HepG2 (cell line): Measurements from ENCODE around the gene BCL7A. TPM values are rescaled to one million over a fixed set of nuclear protein-coding genes. Genes with fewer than 3 reads are reported as not detected.

ENCODE experiments used
- AGO2 ChIP-seq: fragments of 200-400 bp; formaldehyde crosslinking; optimal IDR thresholded peaks from 2 replicates; pipeline ENCODE3; 2017; ENCODE audit warnings: mild to moderate bottlenecking, low read depth, low read length, moderate library complexity
- CEBPB ChIP-seq: IDR thresholded peaks from 2 replicates; pipeline ENCODE4 v1.6.1; 2011; ENCODE audit warnings: low read depth, low read length, improper control_type of control experiment, borderline replicate concordance
- CENPT ChIP-seq: sonication (generic); formaldehyde crosslinking; IDR thresholded peaks from 2 replicates; pipeline ENCODE4 v1.8.0; 2022; ENCODE audit warnings: low read depth, mild to moderate bottlenecking, moderate library complexity, missing genetic modification reagents
- CSRNP2 ChIP-seq: sonication (generic); formaldehyde crosslinking; conservative IDR thresholded peaks from 2 replicates; pipeline ENCODE4 v1.8.0; 2022; ENCODE audit warnings: low read depth, missing genetic modification reagents
- DMAP1 ChIP-seq: IDR thresholded peaks from 2 replicates; pipeline ENCODE4 v1.6.1; 2016
- EHMT2 ChIP-seq: fragments of 200-600 bp; sonication (generic); IDR thresholded peaks from 2 replicates; pipeline ENCODE4 v1.7.0; 2017; ENCODE audit warnings: antibody characterized with exemption, low read depth, low read length, borderline replicate concordance
- GZF1 ChIP-seq: sonication (generic); formaldehyde crosslinking; IDR thresholded peaks from 2 replicates; pipeline ENCODE4 v1.5.1; 2020; ENCODE audit warnings: mild to moderate bottlenecking, missing genetic modification reagents
- HMGA1 ChIP-seq: sonication (generic); formaldehyde crosslinking; conservative IDR thresholded peaks from 2 replicates; pipeline ENCODE4 v1.4.0; 2020; ENCODE audit warnings: missing genetic modification reagents
- ISL2 ChIP-seq: sonication (generic); formaldehyde crosslinking; IDR thresholded peaks from 2 replicates; pipeline ENCODE4 v1.5.0; 2020; ENCODE audit warnings: missing genetic modification reagents
- KDM4B ChIP-seq: sonication (generic); formaldehyde crosslinking; IDR thresholded peaks from 2 replicates; pipeline ENCODE4 v1.4.0; 2020; ENCODE audit warnings: missing genetic modification reagents
- MED13 ChIP-seq: sonication (generic); formaldehyde crosslinking; IDR thresholded peaks from 2 replicates; pipeline ENCODE4 v1.5.0; 2020; ENCODE audit warnings: missing genetic modification reagents
- MZF1 ChIP-seq: sonication (generic); formaldehyde crosslinking; IDR thresholded peaks from 2 replicates; pipeline ENCODE4 v1.8.1; 2023; ENCODE audit warnings: mild to moderate bottlenecking, missing genetic modification reagents, borderline replicate concordance
- NBN ChIP-seq: fragments of 450-650 bp; conservative IDR thresholded peaks from 2 replicates; pipeline ENCODE4 v1.6.1; 2017
- NR1H2 ChIP-seq: sonication (generic); formaldehyde crosslinking; IDR thresholded peaks from 2 replicates; pipeline ENCODE4 v1.8.1; 2022; ENCODE audit warnings: low read depth, missing genetic modification reagents, borderline replicate concordance
- RORA ChIP-seq: sonication (generic); formaldehyde crosslinking; IDR thresholded peaks from 2 replicates; pipeline ENCODE4 v1.5.0; 2020; ENCODE audit warnings: mild to moderate bottlenecking, missing genetic modification reagents, moderate library complexity
- SSRP1 ChIP-seq: IDR thresholded peaks from 2 replicates; pipeline ENCODE4 v1.6.1; 2016; ENCODE audit warnings: control low read depth
- ZBTB14 ChIP-seq: sonication (generic); formaldehyde crosslinking; IDR thresholded peaks from 2 replicates; pipeline ENCODE4 v1.4.0; 2020; ENCODE audit warnings: missing genetic modification reagents
- ZFY ChIP-seq: sonication (generic); formaldehyde crosslinking; IDR thresholded peaks from 2 replicates; pipeline ENCODE4 v1.4.0; 2020; ENCODE audit warnings: missing genetic modification reagents
- ZNF20 ChIP-seq: sonication (generic); formaldehyde crosslinking; IDR thresholded peaks from 2 replicates; pipeline ENCODE4 v1.4.0; 2020; ENCODE audit warnings: mild to moderate bottlenecking, moderate library complexity, missing genetic modification reagents
- ZNF263 ChIP-seq: sonication (generic); formaldehyde crosslinking; IDR thresholded peaks from 2 replicates; pipeline ENCODE4 v1.4.0; 2020; ENCODE audit warnings: missing genetic modification reagents
- ZNF367 ChIP-seq: sonication (generic); formaldehyde crosslinking; IDR thresholded peaks from 2 replicates; pipeline ENCODE4 v1.4.0; 2020; ENCODE audit warnings: missing genetic modification reagents, borderline replicate concordance
- ZNF468 ChIP-seq: sonication (generic); formaldehyde crosslinking; IDR thresholded peaks from 2 replicates; pipeline ENCODE4 v1.8.0; 2022; ENCODE audit warnings: mild to moderate bottlenecking, moderate library complexity, missing genetic modification reagents
- ZNF484 ChIP-seq: sonication (generic); formaldehyde crosslinking; IDR thresholded peaks from 2 replicates; pipeline ENCODE4 v1.5.1; 2020; ENCODE audit warnings: mild to moderate bottlenecking, low read depth, missing genetic modification reagents, borderline replicate concordance
- ZNF576 ChIP-seq: sonication (generic); formaldehyde crosslinking; IDR thresholded peaks from 2 replicates; pipeline ENCODE4 v1.4.0; 2020; ENCODE audit warnings: mild to moderate bottlenecking, missing genetic modification reagents
- ZNF598 ChIP-seq: sonication (generic); formaldehyde crosslinking; IDR thresholded peaks from 2 replicates; pipeline ENCODE4 v1.5.1; 2020; ENCODE audit warnings: mild to moderate bottlenecking, missing genetic modification reagents, borderline replicate concordance
- ZNF616 ChIP-seq: sonication (generic); formaldehyde crosslinking; IDR thresholded peaks from 2 replicates; pipeline ENCODE4 v1.5.0; 2020; ENCODE audit warnings: low read depth, mild to moderate bottlenecking, missing genetic modification reagents
- ZNF639 ChIP-seq: conservative IDR thresholded peaks from 2 replicates; pipeline ENCODE4 v1.6.1; 2018; ENCODE audit warnings: missing genetic modification reagents
- ZNF703 ChIP-seq: sonication (generic); formaldehyde crosslinking; IDR thresholded peaks from 2 replicates; pipeline ENCODE4 v1.5.1; 2020; ENCODE audit warnings: missing genetic modification reagents, mild to moderate bottlenecking, moderate library complexity, borderline replicate concordance
- ZSCAN22 ChIP-seq: sonication (generic); formaldehyde crosslinking; IDR thresholded peaks from 2 replicates; pipeline ENCODE4 v1.4.0; 2020; ENCODE audit warnings: mild to moderate bottlenecking, missing genetic modification reagents
- polyA plus RNA-seq, 8 experiments: library from polyadenylated mRNA; depleted of rRNA in 3 of 8; stranded (reverse) in 7 of 8; unstranded in 1 of 8; fragments of >200 nt; fragmentation: Illumina TruSeq in 4 of 8; extraction: Trizol in 4 of 8; gene quantifications; 2 replicates each; pipeline versions ENCODE4 v1.2.1 to v1.2.3, GENCODE V29; 2011 to 2016; ENCODE audit warnings: low read depth in 4 of 8, missing spikeins in 1 of 8, mixed read lengths in 1 of 8; ENCODE audit not compliant: insufficient read depth in 1 of 8
- total RNA-seq, 5 experiments: library from RNA; depleted of rRNA; stranded (reverse); fragments of >200 nt; fragmentation: Illumina TruSeq; extraction: Trizol; gene quantifications; 2 replicates each; pipeline ENCODE4 v1.2.3, GENCODE V29; 2016; ENCODE audit warnings: low read depth in 1 of 5

BCL7A gene
- total and polyA plus RNA-seq, 2 of the 13 experiments (the other 11 are each of a cell fraction or from before 2014, with no cell fraction given): 4.1 to 6.2 TPM

- peak; percentile 47; the same call in 1 of the 2 replicates for TF ChIP-seq DMAP1 (CRISPR knock-in tag)
- no peak for TF ChIP-seq AGO2
- TF ChIP-seq ZNF598 (CRISPR knock-in tag): 0 out of 2 replicates have a peak, but pooled peaks have one; percentile 29
- TF ChIP-seq CENPT: no peak
- TF ChIP-seq GZF1 (CRISPR knock-in tag): no peak
- TF ChIP-seq ZSCAN22 (CRISPR knock-in tag): no peak
- TF ChIP-seq HMGA1: no peak
- TF ChIP-seq ZNF263 (CRISPR knock-in tag): no peak
- peak; percentile 17; the same call in 1 of the 2 replicates for TF ChIP-seq ZBTB14 (CRISPR knock-in tag)
- TF ChIP-seq MED13: no peak
- TF ChIP-seq ISL2: no peak
- 0 out of 2 replicates have a peak, but pooled peaks have one; percentile 26 for TF ChIP-seq CEBPB
- TF ChIP-seq ZNF703 (CRISPR knock-in tag): no peak
- no peak for TF ChIP-seq KDM4B (CRISPR knock-in tag)
- TF ChIP-seq NBN: no peak
- TF ChIP-seq ZNF639 (CRISPR knock-in tag): no peak
- TF ChIP-seq MZF1: no peak
- no peak for TF ChIP-seq CSRNP2 (CRISPR knock-in tag)
- no peak for TF ChIP-seq ZNF484 (CRISPR knock-in tag)
- TF ChIP-seq ZNF576 (CRISPR knock-in tag): no peak
- no peak for TF ChIP-seq RORA (CRISPR knock-in tag)
- TF ChIP-seq NR1H2 (CRISPR knock-in tag): no peak; the same call in 1 of the 2 replicates
- TF ChIP-seq ZNF20 (CRISPR knock-in tag): no peak
- no peak for TF ChIP-seq ZFY (CRISPR knock-in tag)
- TF ChIP-seq SSRP1 (CRISPR knock-in tag): no peak
- no peak for TF ChIP-seq ZNF468
- TF ChIP-seq EHMT2: peak; percentile 62
- TF ChIP-seq ZNF367 (CRISPR knock-in tag): no peak
- TF ChIP-seq ZNF616 (CRISPR knock-in tag): peak; percentile 29; the same call in 1 of the 2 replicates
These were observed 42.5 kb downstream of the BCL7A start (continued) for GRCh38 chr12:122064025-122064777.
